ENCODE results near the gene EXOC6. TPM values are rescaled to one million over a fixed set of nuclear protein-coding genes. Genes with fewer than 3 reads are reported as not detected.

EXOC6 gene
- total RNA-seq, 1 donor from 2014 or later = 9.0 TPM

- TF ChIP-seq CTCF (conservative IDR thresholded peaks at IDR 0.05) = no peak
- no peaks in the 10 kb centered on the region for H3K9me3 Mint-ChIP-seq
- DNase-seq (ENCODE audit: extremely low spot score, unreplicated experiment) = no peak
- H3K4me3 Mint-ChIP-seq = peak overlapping the region; percentile 83
- H3K4me1 Mint-ChIP-seq (ENCODE audit: unreplicated experiment) = peaks cover 41% of the 10 kb centered on the region
- H3K36me3 Mint-ChIP-seq = no peaks in the 10 kb centered on the region
- H3K27ac Mint-ChIP-seq = no peak overlapping the region
- H3K27me3 Mint-ChIP-seq = peaks cover 98% of the 10 kb centered on the region
These were observed 223.4 kb downstream of the EXOC6 start for GRCh38 chr10:93071674-93072224.

GRCh38 chr10:93072225-93072712 is 223.9 kb downstream of the EXOC6 start:
- no peak for DNase-seq (ENCODE audit: extremely low spot score, unreplicated experiment)
- Mint-ChIP-seq H3K36me3 (no peaks in the 10 kb centered on the region), H3K4me3 (peak overlapping the region; percentile 83), H3K27me3 (peaks cover 97% of the 10 kb centered on the region), H3K27ac (no peak overlapping the region), H3K9me3 (no peaks in the 10 kb centered on the region), H3K4me1 (ENCODE audit: unreplicated experiment) (peaks cover 40% of the 10 kb centered on the region)
- no peak for TF ChIP-seq CTCF (conservative IDR thresholded peaks at IDR 0.05)

- DNase-seq (ENCODE audit: extremely low spot score, unreplicated experiment) = no peak
- no peak for TF ChIP-seq CTCF (conservative IDR thresholded peaks at IDR 0.05)
- H3K4me3 Mint-ChIP-seq = peak overlapping the region; percentile 83
- H3K27ac Mint-ChIP-seq = no peak overlapping the region
- no peaks in the 10 kb centered on the region for H3K9me3 Mint-ChIP-seq
- peaks cover 34% of the 10 kb centered on the region for H3K4me1 Mint-ChIP-seq (ENCODE audit: unreplicated experiment)
- no peaks in the 10 kb centered on the region for H3K36me3 Mint-ChIP-seq
- H3K27me3 Mint-ChIP-seq = peaks cover 96% of the 10 kb centered on the region
These were observed 224.6 kb downstream of the EXOC6 start for GRCh38 chr10:93072713-93073538.

- peak; percentile 68 for DNase-seq (ENCODE audit: extremely low spot score, unreplicated experiment)
- Mint-ChIP-seq H3K9me3 (no peaks in the 10 kb centered on the region), H3K27ac (no peak within 1 kb of the TSS), H3K4me1 (ENCODE audit: unreplicated experiment) (peaks cover 28% of the 10 kb centered on the region), H3K36me3 (no peaks in the 10 kb centered on the region), H3K27me3 (peaks cover 95% of the 10 kb centered on the region), H3K4me3 (peak within 1 kb of the TSS; percentile 84)
- no peak for TF ChIP-seq CTCF (conservative IDR thresholded peaks at IDR 0.05)
These were observed 225.3 kb downstream of the EXOC6 start, which contains the start of gene CYP26A1 for GRCh38 chr10:93073539-93074146. Gene CYP26A1, plus strand, starts transcription at chr10:93073893. Its CDS starts 42 bp downstream, at chr10:93073935.

- Mint-ChIP-seq H3K4me3 (peak overlapping the region; percentile 84), H3K27me3 (peaks cover 91% of the 10 kb centered on the region), H3K9me3 (no peaks in the 10 kb centered on the region), H3K4me1 (ENCODE audit: unreplicated experiment) (peaks cover 26% of the 10 kb centered on the region), H3K27ac (no peak overlapping the region), H3K36me3 (no peaks in the 10 kb centered on the region)
- no peak for DNase-seq (ENCODE audit: extremely low spot score, unreplicated experiment)
- peak; percentile 35 for TF ChIP-seq CTCF (conservative IDR thresholded peaks at IDR 0.05)
These were observed 225.9 kb downstream of the EXOC6 start for GRCh38 chr10:93074147-93074596.
